GM18951 (cell line): Measurements from ENCODE around the gene ANKRD53.

Experiments used
- POLR2A ChIP-seq: IDR thresholded peaks from 4 replicates; pipeline ENCODE4 v1.6.1; 2011; ENCODE audit warnings: mild to moderate bottlenecking; ENCODE audit not compliant: insufficient read length, insufficient read depth; ENCODE audit errors: extremely low read depth
- in situ Hi-C: fragments of 300-500 bp; cut with MboI; formaldehyde crosslinking; loops from one replicate; pipeline ENCODE4 v1.12.0; 2022; ENCODE audit warnings: low sequenced_read_pairs, mixed read lengths, inconsistent platforms; ENCODE audit not compliant: unreplicated experiment

ANKRD53 gene, protein sequence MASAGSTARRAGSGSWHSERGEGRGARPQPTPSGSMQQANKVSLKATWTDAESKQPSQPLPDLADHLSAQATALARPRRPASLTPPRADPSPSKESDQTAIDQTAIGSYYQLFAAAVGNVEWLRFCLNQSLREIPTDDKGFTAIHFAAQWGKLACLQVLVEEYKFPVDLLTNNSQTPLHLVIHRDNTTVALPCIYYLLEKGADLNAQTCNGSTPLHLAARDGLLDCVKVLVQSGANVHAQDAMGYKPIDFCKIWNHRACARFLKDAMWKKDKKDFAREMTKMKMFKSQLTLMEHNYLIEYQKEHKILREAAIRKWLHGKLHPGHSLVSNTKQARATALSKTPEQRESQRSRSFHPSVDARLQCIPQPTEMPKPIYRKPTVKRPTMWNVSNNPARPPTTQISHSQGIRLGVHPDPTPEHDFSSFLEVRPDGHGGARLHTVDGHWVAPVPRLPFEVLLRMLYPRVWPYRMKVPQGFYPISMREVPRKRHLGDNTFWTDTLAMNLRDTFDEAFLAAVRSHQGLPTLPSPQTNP

DNA sequence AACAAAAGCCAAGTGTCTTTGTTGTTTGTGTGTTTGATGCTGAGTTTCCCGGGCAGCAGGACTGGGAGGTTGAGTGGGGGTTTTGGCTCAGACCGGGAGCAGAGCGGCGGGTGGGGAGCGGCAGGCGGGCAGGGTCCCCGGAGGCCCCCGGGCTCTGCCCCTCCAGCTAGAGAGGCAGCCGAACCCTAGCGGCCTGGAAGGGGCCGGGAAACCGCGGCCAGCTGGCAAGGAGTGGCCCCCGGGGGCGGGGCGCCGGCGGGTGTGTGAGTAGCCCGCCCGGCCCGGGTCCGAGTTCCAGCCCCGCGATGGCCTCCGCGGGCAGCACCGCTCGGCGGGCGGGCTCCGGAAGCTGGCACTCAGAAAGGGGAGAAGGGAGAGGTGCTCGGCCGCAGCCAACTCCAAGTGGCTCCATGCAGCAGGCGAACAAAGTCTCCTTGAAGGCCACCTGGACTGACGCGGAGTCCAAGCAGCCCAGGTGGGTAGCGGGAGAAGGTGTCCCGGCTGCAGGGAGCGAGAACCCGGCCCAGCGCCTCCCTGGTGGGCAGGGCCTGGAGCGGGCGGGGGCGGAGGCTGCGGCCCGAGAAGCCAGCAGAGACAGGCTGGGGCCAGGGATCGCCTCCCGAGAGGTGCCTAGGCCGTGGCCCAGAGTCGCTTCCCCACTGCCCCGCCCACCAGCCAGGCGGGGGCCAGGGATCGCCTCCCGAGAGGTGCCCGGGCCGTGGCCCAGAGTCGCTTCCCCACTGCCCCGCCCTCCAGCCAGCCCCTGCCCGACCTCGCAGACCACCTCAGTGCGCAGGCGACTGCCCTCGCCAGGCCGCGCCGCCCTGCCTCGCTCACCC lies at the start of gene ANKRD53:
TSS of gene ANKRD53 (plus strand) at position 290 of the 839 bp plus-strand sequence. CDS start at position 306, 16 bp downstream.
- no peak for TF ChIP-seq POLR2A
- in situ Hi-C loops, result no loop called here

DNA sequence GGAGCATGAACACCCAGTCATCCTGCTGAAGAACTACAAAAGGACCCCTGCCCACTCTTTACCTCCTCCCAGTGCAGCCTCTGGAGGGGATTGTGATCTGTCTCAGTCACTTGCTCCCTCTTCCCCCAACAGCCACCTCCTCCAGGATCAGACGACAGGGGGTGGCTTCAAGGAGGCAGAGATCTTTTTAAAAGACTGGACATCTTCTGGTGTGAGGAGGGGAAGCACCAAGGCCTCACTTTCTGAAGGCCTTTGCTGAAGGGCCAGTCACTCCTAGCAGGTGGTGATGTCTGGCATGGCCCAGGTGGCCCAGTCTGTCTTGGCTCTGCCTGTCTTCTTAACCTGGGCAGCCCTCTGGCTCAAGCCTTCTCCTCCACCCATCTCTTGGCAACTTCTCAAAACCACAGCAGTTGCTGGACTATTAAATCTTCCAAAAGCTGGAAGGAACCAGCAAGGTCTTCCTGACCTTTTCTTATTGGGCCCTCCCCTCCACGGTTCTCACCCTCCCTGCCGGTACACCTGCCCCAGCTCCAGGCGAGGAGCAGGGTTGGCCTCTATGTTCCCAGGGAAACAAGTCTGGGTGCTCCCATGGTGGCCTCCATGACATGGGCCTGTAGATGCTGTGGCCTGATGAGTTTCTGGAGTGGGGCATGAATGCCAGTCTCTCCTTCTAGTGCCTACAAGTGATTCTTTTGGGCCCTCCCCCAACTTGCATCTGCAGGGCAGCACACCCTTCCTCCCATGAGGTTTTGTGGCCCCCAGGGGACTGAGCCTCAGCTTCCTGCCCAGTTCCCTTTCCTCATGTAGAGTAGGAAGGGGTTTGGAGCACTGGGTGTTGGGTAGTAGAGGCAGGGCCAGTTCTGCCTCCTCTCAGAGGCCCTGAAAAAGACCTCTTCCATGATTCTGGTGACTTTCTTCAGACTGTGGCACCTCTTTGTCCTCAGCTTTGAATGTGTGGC lies 47.8 kb upstream of the ANKRD53 start:
- in situ Hi-C loops, result no loop called here
- TF ChIP-seq POLR2A, result no peak

DNA sequence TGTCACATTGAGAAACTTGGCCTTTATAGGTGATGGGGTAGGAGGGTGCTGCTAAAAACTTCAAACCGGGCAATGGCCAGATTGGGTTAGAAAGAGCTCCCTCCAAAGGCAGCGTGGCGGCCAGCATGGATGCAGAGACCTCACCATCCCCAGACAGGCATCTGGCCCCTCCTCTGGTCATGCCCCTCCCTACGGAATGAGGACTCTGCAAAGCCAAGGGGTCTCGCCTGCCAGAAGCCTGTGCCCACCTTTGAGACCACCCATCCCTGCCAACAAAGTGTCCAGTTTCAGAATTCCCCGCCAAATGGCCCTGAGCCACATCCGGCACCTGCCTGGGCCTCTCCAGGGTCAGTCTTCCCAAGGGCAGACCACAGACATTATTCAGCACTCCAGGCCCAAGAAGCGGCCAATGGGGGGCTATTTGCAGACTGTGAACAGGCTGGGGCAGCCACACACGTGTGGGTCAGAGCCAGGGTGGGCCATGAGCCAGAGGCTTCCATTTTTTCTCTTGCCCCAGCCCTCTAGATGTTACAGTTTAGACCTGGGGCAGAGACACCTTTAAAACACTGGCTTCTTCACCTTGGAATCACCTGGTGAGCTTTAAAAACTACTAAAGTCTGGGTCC lies 46.9 kb upstream of the ANKRD53 start:
- TF ChIP-seq POLR2A, result no peak
- in situ Hi-C loops, result no loop called here

DNA sequence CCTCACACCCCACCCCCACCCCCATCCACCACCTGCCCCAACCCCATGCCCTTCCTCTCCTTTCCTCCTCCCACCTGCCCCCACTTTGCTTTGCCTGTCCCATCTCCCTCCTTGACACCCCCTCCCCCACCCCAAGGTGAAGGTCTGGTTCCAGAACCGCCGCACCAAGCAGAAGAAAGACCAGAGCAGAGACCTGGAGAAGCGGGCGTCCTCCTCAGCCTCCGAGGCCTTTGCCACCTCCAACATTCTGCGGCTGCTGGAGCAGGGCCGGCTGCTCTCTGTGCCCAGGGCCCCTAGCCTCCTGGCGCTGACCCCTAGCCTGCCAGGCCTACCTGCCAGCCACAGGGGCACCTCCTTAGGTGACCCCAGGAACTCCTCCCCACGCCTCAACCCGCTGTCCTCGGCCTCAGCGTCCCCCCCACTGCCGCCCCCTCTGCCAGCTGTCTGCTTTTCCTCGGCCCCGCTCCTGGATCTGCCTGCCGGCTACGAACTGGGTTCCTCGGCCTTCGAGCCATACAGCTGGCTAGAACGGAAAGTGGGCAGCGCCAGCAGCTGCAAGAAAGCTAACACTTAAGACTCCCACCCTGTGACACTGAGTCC lies 45.7 kb upstream of the ANKRD53 start:
- TF ChIP-seq POLR2A, result no peak
- in situ Hi-C loops, result no loop called here

DNA sequence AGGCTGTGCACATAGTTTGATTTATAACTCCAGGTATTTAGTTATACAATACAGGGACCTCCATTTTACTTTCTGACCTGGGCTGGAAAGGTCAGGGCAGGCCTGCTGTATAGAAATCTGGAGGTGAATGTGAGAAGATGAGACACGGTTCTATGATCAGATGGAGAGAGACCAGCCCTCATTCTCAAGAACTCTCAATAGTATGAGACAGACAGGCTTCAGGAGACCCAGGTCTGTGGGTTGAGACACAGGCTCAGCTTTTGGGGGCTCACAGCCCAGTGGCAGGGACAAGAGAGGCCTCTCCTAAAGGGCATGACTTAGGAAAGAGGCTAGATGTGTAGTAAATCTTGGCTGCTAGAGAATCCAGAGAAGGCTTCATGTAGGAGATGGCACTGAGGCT lies 43.4 kb upstream of the ANKRD53 start:
- TF ChIP-seq POLR2A, result no peak
- in situ Hi-C loops, result no loop called here

DNA sequence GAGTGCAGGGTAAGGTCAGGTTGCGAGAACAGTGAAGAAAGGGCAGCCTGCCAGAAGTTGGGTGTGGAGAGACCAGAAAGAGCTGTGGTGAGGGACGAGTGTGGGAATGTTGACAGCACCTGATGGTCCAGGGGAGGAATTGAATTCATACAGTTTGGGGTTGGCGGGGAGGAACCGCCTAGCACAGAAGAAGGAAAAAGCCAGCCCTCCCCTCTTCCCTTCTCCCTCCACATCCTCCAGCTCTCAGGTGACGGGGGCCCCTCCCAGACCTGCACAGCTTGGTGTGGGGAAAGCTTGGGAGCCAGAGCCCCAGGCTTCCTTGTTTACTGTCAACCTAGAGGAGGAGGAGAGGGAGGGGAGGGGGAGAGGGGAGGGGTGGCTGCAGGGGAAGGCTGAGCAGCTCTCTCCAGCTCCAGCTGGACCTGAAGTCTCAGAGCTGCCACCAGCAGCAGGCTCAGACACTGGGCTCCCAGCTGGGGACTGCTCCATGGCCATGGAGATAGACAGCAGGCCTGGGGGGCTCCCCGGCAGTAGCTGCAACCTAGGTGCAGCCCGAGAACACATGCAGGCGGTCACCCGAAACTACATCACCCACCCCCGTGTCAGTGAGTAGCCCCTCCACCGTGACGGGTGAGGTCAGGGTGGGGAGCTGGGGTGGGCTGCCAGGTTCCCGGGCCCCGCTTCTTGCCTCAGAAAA lies 42.8 kb upstream of the ANKRD53 start, which contains the start of gene ATP6V1B1:
TSS of gene ATP6V1B1 (plus strand) at position 433 of the 697 bp plus-strand sequence. CDS start at position 488, 55 bp downstream.
- no peak for TF ChIP-seq POLR2A
- in situ Hi-C loops, result no loop called here

DNA sequence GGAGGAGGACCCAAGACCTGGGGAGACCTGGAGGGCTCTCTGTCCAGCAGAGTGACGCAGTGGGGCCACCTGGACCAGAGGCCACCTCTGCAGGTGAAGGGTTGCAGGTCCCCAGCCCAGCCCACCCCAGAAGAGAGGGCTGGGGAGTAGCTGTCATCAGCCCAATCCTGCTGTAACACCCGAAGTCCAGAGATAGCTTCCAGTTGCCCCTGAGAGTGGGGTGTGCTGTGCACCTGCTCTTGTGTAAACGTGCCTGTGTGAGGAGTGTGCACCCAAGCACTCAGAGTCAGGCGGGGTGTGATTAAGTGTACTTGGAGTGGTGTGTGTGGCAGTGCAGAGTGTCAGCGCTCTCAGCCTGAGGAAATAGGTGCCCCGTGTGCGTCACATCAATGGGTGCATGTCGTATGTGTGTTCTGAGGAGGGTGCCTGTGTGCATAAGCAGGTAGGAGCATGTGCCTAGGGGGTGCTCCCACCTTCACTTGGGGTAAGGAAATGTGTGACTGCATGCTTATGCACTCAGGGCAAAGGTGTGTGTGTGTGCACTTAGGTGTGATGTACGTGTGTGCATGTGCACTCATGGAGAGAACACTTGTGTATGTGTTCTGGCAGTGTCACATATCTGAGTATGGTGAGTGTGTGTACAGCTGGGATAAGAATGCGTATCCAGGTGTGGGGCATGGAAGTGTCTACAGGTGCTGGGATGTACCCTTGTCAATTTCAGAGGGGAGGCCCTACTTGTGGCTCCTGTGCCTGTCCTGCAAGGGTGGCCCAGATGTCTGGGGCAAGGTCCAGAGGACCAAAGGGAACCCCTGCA lies 42.1 kb upstream of the ANKRD53 start:
- in situ Hi-C loops, result no loop called here
- TF ChIP-seq POLR2A, result no peak

DNA sequence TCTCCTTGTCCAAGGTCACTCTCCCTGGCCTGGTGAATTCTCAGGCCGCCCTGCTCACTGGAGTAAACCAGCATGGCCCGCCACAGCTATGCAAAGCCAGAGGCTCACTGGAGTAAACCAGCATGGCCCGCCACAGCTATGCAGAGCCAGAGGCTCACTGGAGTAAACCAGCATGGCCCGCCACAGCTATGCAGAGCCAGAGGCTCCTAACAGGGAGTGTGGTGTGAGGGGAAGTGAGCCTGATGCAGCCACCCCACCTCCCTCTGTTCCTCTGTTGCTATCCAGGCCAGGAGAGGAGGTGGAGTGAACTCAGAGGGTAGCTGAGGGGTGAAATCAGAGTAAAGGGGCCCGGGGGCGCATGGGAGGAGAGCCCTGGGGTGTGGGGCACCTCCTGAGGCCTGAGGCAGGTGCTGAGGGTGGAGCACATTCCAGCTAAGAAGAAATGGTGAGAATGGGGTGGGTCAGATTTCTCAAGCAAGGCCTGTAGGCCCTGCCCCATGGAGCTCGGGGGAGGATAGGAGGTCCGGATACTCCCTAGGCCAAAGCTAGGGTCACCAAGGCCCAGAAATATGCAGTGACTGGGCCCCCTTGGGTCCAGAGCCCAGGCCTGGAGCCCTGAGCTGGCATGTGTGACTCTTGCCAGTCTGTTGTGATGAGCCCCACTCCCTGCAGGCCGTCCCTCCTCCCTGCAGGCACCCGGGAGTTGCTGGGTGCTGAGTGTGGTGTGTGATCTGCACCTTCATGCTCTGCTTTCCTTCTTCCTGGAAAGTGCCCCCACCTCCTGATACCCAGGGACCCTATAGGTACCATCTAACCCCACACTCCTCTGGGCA lies 41.2 kb upstream of the ANKRD53 start:
- no peak for TF ChIP-seq POLR2A
- in situ Hi-C loops, result no loop called here

DNA sequence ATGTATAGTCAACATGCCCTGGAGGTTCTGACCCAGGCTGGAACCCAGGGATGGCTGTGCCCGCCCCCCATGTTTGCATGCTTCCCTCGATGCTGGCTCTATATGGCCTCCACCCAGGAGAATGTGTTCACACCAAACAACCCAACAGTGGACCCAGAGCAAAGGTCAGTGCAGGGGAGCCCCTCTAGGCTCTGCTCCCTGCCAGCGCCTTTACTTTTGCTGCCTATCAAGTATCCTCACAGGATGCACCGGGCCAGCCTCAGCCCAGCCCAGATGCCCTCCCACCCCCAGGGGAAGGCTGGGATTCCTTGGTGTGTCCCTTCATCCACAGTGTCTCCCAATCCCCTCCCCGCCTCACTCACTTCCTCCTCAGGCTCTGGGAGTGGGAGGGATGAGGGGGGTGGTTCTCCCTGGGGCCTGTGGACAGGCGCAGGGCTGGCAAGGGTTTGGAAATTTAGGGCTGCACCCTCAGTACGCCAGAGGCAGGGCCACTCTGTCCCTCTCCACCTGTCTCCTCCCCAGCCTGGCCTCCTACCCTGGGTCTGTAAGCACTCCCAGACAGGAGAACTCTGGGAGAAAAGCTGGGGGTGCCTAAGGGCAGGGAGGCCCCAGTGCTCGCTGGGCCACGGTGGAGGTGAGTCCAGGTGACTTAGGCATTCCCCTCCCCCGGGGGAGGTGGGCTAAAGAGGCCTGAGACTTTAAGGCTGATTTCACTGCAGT lies 40.4 kb upstream of the ANKRD53 start:
- in situ Hi-C loops, result no loop called here
- TF ChIP-seq POLR2A, result no peak
